ENCODE results near the gene AMHR2.

The AMHR2 gene

GRCh38 chr12:53380794-53381730 is 42.6 kb upstream of the AMHR2 start (continued):
- TF ChIP-seq ZNF266 (tag by site-specific recombination; IDR thresholded peaks at IDR 0.05; ENCODE audit: low read depth) (no peak), ZEB2 (tag by site-specific recombination; IDR thresholded peaks at IDR 0.05) (peak; percentile 65; the same call in 1 of the 2 replicates), ZNF221 (tag by site-specific recombination; IDR thresholded peaks at IDR 0.05; ENCODE audit: borderline replicate concordance) (no peak), ZNF580 (tag by site-specific recombination; IDR thresholded peaks at IDR 0.05) (no peak), ZNF629 (tag by site-specific recombination; IDR thresholded peaks at IDR 0.05) (peak; percentile 20; the same call in 1 of the 2 replicates), ZNF654 (tag by site-specific recombination; IDR thresholded peaks at IDR 0.05; ENCODE audit: low read depth) (no peak), ZBTB7A (tag by site-specific recombination; IDR thresholded peaks at IDR 0.05; ENCODE audit: low read depth) (no peak), ZBTB10 (tag by site-specific recombination; IDR thresholded peaks at IDR 0.05) (0 out of 2 replicates have a peak, but pooled peaks have one; percentile 21), SP3 (tag by site-specific recombination; IDR thresholded peaks at IDR 0.05) (peak; percentile 76), ZNF239 (tag by site-specific recombination; IDR thresholded peaks at IDR 0.05) (no peak), ZNF18 (tag by site-specific recombination; IDR thresholded peaks at IDR 0.05) (peak; percentile 25; the same call in 1 of the 2 replicates), ZNF426 (tag by site-specific recombination; IDR thresholded peaks at IDR 0.05) (no peak), ZNF24 (tag by site-specific recombination; IDR thresholded peaks at IDR 0.05) (no peak), HIC1 (tag by site-specific recombination; IDR thresholded peaks at IDR 0.05) (no peak), ZNF501 (tag by site-specific recombination; IDR thresholded peaks at IDR 0.05) (no peak), ZNF449 (tag by site-specific recombination; IDR thresholded peaks at IDR 0.05) (no peak), ZNF621 (tag by site-specific recombination; IDR thresholded peaks at IDR 0.05) (no peak), ZNF362 (tag by site-specific recombination; IDR thresholded peaks at IDR 0.05) (peak; percentile 86; the same call in 1 of the 2 replicates), YY2 (tag by site-specific recombination; IDR thresholded peaks at IDR 0.05) (no peak), ZNF341 (tag by site-specific recombination; IDR thresholded peaks at IDR 0.05; ENCODE audit: low read depth) (peak; percentile 52), KLF8 (tag by site-specific recombination; IDR thresholded peaks at IDR 0.05) (peak; percentile 97), ZNF585B (tag by site-specific recombination; IDR thresholded peaks at IDR 0.05) (no peak), WT1 (tag by site-specific recombination; IDR thresholded peaks at IDR 0.05) (peak; percentile 21; the same call in 1 of the 2 replicates), ZNF692 (tag by site-specific recombination; IDR thresholded peaks at IDR 0.05) (0 out of 2 replicates have a peak, but pooled peaks have one; percentile 10), KLF1 (tag by site-specific recombination; IDR thresholded peaks at IDR 0.05) (peak; percentile 87), ZSCAN18 (tag by site-specific recombination; IDR thresholded peaks at IDR 0.05) (0 out of 2 replicates have a peak, but pooled peaks have one; percentile 46)

Data from HEK293 (cell line).